ENCODE results near the gene AKAP13.

AKAP13 gene

GRCh38 chr15:85595804-85596536 lies 215.6 kb downstream of the AKAP13 start:
- Histone ChIP-seq H3K4me1 (ENCODE audit: control insufficient read depth, insufficient read depth, low read length) (peaks cover 21% of the 10 kb centered on the region), H3K27me3 (replicated peaks; ENCODE audit: control insufficient read depth, insufficient read depth, low read length) (no peaks in the 10 kb centered on the region), H3K4me3 (ENCODE audit: low read length) (no peak overlapping the region), H3K36me3 (ENCODE audit: control insufficient read depth, insufficient read depth, low read length, severe bottlenecking) (peaks cover 10% of the 10 kb centered on the region), H3K9me3 (ENCODE audit: control insufficient read depth, low read length) (no peaks in the 10 kb centered on the region), H3K9ac (ENCODE audit: low read length) (no peak overlapping the region)
- no peak for DNase-seq (ENCODE audit: low read depth)

DNA sequence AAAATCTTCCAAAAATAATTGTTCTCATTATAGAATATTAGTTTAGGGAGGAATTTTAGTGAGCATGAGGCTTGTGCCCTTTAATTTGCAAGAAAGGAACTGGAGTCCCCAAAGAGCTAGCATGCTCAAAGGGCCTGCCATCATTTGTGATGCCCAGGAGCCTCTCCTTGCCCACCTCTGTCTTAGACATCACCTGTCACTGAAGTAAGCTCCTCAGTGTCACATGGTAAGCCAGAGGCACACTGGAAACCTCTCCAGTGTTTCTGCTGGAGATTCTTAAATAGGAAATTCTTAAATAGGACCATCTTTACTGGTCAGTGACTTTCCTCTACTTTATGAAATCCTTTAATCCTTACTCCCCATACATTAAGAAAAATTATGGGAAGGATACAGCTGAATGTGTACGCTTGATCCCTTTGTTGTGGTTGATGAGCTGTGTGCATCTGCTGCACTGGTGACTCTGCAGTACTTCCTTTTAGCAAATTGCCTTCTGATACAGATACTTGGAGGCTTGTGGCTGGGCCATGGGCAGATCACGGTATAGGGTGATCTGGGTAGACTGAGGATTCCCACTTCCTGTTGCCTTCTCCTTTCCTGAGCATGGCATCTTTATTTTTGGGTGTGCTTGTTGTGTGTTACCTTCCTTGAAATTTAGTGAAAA lies 216.9 kb downstream of the AKAP13 start:
- no peaks in the 10 kb centered on the region for H3K9me3 ChIP-seq (ENCODE audit: control insufficient read depth, low read length)
- H3K36me3 ChIP-seq (ENCODE audit: control insufficient read depth, insufficient read depth, low read length, severe bottlenecking), result peaks cover 10% of the 10 kb centered on the region
- DNase-seq (ENCODE audit: low read depth), result no peak
- peaks cover 9% of the 10 kb centered on the region for H3K4me1 ChIP-seq (ENCODE audit: control insufficient read depth, insufficient read depth, low read length)
- no peaks in the 10 kb centered on the region for H3K27me3 ChIP-seq (replicated peaks; ENCODE audit: control insufficient read depth, insufficient read depth, low read length)
- no peak overlapping the region for H3K9ac ChIP-seq (ENCODE audit: low read length)
- H3K4me3 ChIP-seq (ENCODE audit: low read length), result no peak overlapping the region

- Histone ChIP-seq H3K9ac (ENCODE audit: low read length) (no peak overlapping the region), H3K27me3 (replicated peaks; ENCODE audit: control insufficient read depth, insufficient read depth, low read length) (no peaks in the 10 kb centered on the region), H3K4me3 (ENCODE audit: low read length) (no peak overlapping the region), H3K4me1 (ENCODE audit: control insufficient read depth, insufficient read depth, low read length) (peaks cover 4% of the 10 kb centered on the region), H3K36me3 (ENCODE audit: control insufficient read depth, insufficient read depth, low read length, severe bottlenecking) (peaks cover 16% of the 10 kb centered on the region), H3K9me3 (ENCODE audit: control insufficient read depth, low read length) (no peaks in the 10 kb centered on the region)
- no peak for DNase-seq (ENCODE audit: low read depth)
Observed at GRCh38 chr15:85598219-85598618, 217.8 kb downstream of the AKAP13 start.

GRCh38 chr15:85598718-85599398 lies 218.5 kb downstream of the AKAP13 start:
- DNase-seq (ENCODE audit: low read depth), result no peak
- Histone ChIP-seq H3K36me3 (ENCODE audit: control insufficient read depth, insufficient read depth, low read length, severe bottlenecking) (peaks cover 22% of the 10 kb centered on the region), H3K9ac (ENCODE audit: low read length) (no peak overlapping the region)

GRCh38 chr15:85600001-85600400 lies 219.6 kb downstream of the AKAP13 start:
- H3K36me3 ChIP-seq (ENCODE audit: control insufficient read depth, insufficient read depth, low read length, severe bottlenecking), result peaks cover 25% of the 10 kb centered on the region
- no peaks in the 10 kb centered on the region for H3K9me3 ChIP-seq (ENCODE audit: control insufficient read depth, low read length)
- H3K4me1 ChIP-seq (ENCODE audit: control insufficient read depth, insufficient read depth, low read length), result no peaks in the 10 kb centered on the region
- H3K9ac ChIP-seq (ENCODE audit: low read length), result no peak overlapping the region
- no peak for DNase-seq (ENCODE audit: low read depth)
- no peaks in the 10 kb centered on the region for H3K27me3 ChIP-seq (replicated peaks; ENCODE audit: control insufficient read depth, insufficient read depth, low read length)
- H3K4me3 ChIP-seq (ENCODE audit: low read length), result no peak overlapping the region

More at GRCh38 chr15:85598718-85599398, 218.5 kb downstream of the AKAP13 start:
- Histone ChIP-seq H3K4me3 (ENCODE audit: low read length) (no peak overlapping the region), H3K27me3 (replicated peaks; ENCODE audit: control insufficient read depth, insufficient read depth, low read length) (no peaks in the 10 kb centered on the region), H3K9me3 (ENCODE audit: control insufficient read depth, low read length) (no peaks in the 10 kb centered on the region), H3K4me1 (ENCODE audit: control insufficient read depth, insufficient read depth, low read length) (peaks cover 4% of the 10 kb centered on the region)

GRCh38 chr15:85603160-85603559 lies 222.8 kb downstream of the AKAP13 start:
- H3K36me3 ChIP-seq (ENCODE audit: control insufficient read depth, insufficient read depth, low read length, severe bottlenecking), result peaks cover 18% of the 10 kb centered on the region
- no peaks in the 10 kb centered on the region for H3K27me3 ChIP-seq (replicated peaks; ENCODE audit: control insufficient read depth, insufficient read depth, low read length)
- H3K9me3 ChIP-seq (ENCODE audit: control insufficient read depth, low read length), result no peaks in the 10 kb centered on the region
- H3K9ac ChIP-seq (ENCODE audit: low read length), result no peak overlapping the region
- H3K4me1 ChIP-seq (ENCODE audit: control insufficient read depth, insufficient read depth, low read length), result peaks cover 19% of the 10 kb centered on the region
- no peak overlapping the region for H3K4me3 ChIP-seq (ENCODE audit: low read length)
- no peak for DNase-seq (ENCODE audit: low read depth)

DNA sequence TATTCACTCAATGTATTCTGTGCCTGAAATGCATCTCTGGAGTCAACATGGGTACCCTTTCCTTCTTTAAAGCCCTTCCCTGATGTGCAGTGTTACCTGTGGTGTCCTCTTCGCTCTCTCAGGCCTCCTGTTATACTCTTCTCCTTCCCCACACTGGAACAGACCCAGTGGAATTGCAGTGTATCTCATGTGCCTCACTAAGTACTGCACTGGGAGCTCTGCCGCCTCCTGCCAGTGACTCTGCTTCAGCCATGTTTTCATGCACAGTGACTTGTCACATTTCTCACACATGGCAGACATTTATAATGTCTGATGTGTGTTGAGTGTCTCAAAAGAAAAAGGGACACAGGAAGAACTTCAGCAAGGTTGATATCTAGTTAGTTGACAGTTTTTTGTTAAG lies 223.3 kb downstream of the AKAP13 start:
- H3K4me1 ChIP-seq (ENCODE audit: control insufficient read depth, insufficient read depth, low read length), result peaks cover 24% of the 10 kb centered on the region
- H3K9ac ChIP-seq (ENCODE audit: low read length), result no peak overlapping the region
- H3K36me3 ChIP-seq (ENCODE audit: control insufficient read depth, insufficient read depth, low read length, severe bottlenecking), result peaks cover 15% of the 10 kb centered on the region
- DNase-seq (ENCODE audit: low read depth), result no peak
- no peaks in the 10 kb centered on the region for H3K9me3 ChIP-seq (ENCODE audit: control insufficient read depth, low read length)
- no peaks in the 10 kb centered on the region for H3K27me3 ChIP-seq (replicated peaks; ENCODE audit: control insufficient read depth, insufficient read depth, low read length)
- H3K4me3 ChIP-seq (ENCODE audit: low read length), result no peak overlapping the region

- Histone ChIP-seq H3K36me3 (ENCODE audit: control insufficient read depth, insufficient read depth, low read length, severe bottlenecking) (peaks cover 15% of the 10 kb centered on the region), H3K4me3 (ENCODE audit: low read length) (no peak overlapping the region), H3K27me3 (replicated peaks; ENCODE audit: control insufficient read depth, insufficient read depth, low read length) (no peaks in the 10 kb centered on the region), H3K9ac (ENCODE audit: low read length) (no peak overlapping the region), H3K4me1 (ENCODE audit: control insufficient read depth, insufficient read depth, low read length) (peaks cover 27% of the 10 kb centered on the region), H3K9me3 (ENCODE audit: control insufficient read depth, low read length) (no peaks in the 10 kb centered on the region)
- DNase-seq (ENCODE audit: low read depth), result no peak
Observed at GRCh38 chr15:85604194-85604593, 223.8 kb downstream of the AKAP13 start.

GRCh38 chr15:85606738-85607137 lies 226.3 kb downstream of the AKAP13 start:
- H3K4me1 ChIP-seq (ENCODE audit: control insufficient read depth, insufficient read depth, low read length), result peaks cover 27% of the 10 kb centered on the region
- no peak overlapping the region for H3K4me3 ChIP-seq (ENCODE audit: low read length)
- H3K9ac ChIP-seq (ENCODE audit: low read length), result peak overlapping the region; percentile 53
- H3K27me3 ChIP-seq (replicated peaks; ENCODE audit: control insufficient read depth, insufficient read depth, low read length), result no peaks in the 10 kb centered on the region
- peaks cover 15% of the 10 kb centered on the region for H3K36me3 ChIP-seq (ENCODE audit: control insufficient read depth, insufficient read depth, low read length, severe bottlenecking)
- no peak for DNase-seq (ENCODE audit: low read depth)
- H3K9me3 ChIP-seq (ENCODE audit: control insufficient read depth, low read length), result no peaks in the 10 kb centered on the region

DNA sequence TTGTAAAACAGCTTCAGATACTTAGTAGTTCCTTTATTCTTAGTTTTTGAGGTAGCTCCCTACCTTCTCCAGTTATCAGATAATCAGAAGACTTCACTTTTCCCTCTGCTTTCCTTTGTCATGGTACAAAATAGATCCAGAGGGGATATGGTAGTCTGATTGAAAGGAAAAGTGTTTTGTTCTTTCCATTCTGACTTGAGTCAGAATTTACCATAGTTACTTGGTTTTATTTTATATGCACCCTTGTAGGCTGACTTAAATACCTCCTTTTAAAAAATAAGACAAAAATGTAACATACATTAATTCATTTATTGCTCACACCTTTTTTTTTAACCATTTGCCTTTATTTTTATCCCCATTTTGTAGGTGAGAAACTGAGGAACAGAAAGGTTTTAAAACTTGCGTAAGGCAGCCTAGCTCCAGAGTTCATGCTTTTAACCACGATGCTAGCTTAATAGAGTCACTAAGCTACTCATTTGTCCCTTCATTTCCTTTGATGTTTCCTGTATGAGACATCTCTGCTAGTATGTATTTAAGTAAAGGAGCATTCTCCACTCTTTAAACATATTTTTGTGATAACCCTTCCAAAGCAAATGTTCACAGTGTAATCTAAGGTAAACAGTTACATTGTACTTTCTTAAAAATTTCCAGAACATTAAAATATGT lies 226.9 kb downstream of the AKAP13 start:
- Histone ChIP-seq H3K27me3 (replicated peaks; ENCODE audit: control insufficient read depth, insufficient read depth, low read length) (no peaks in the 10 kb centered on the region), H3K36me3 (ENCODE audit: control insufficient read depth, insufficient read depth, low read length, severe bottlenecking) (peaks cover 15% of the 10 kb centered on the region), H3K4me3 (ENCODE audit: low read length) (peak overlapping the region; percentile 0), H3K9ac (ENCODE audit: low read length) (peak overlapping the region; percentile 53), H3K4me1 (ENCODE audit: control insufficient read depth, insufficient read depth, low read length) (peaks cover 27% of the 10 kb centered on the region), H3K9me3 (ENCODE audit: control insufficient read depth, low read length) (no peaks in the 10 kb centered on the region)
- peak; percentile 61 for DNase-seq (ENCODE audit: low read depth)

GRCh38 chr15:85607842-85608241 lies 227.4 kb downstream of the AKAP13 start:
- H3K4me1 ChIP-seq (ENCODE audit: control insufficient read depth, insufficient read depth, low read length), result peaks cover 27% of the 10 kb centered on the region
- no peaks in the 10 kb centered on the region for H3K27me3 ChIP-seq (replicated peaks; ENCODE audit: control insufficient read depth, insufficient read depth, low read length)
- H3K9me3 ChIP-seq (ENCODE audit: control insufficient read depth, low read length), result no peaks in the 10 kb centered on the region
- H3K36me3 ChIP-seq (ENCODE audit: control insufficient read depth, insufficient read depth, low read length, severe bottlenecking), result peaks cover 13% of the 10 kb centered on the region
- peak overlapping the region; percentile 53 for H3K9ac ChIP-seq (ENCODE audit: low read length)
- H3K4me3 ChIP-seq (ENCODE audit: low read length), result peak overlapping the region; percentile 0
- peak; percentile 93 for DNase-seq (ENCODE audit: low read depth)
